ENCODE measurements around the gene SLIRP.

DNA sequence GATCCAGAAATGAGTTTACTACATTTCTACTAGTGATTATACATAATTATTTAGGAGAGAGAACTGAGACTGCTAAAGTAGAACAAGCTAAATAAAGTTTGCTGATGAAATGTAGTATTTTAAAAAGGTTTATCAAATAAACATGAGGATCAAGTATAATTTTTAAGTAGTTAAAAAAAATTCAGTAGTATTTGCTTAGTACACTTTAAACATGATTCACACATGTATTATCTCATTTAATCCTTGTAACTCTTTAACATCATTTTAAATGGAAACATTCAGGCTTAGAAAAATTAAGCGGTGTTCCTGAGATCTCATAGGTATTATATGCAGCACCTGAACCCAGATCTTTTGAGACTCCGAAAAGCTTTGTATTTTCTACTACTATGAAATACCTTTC is 44.4 kb downstream of the SLIRP start:
- TF ChIP-seq POLR2A (IDR thresholded peaks at IDR 0.05; ENCODE audit: low read length) (no peak), GATA1 (IDR thresholded peaks at IDR 0.05; ENCODE audit: low read depth, low read length) (no peak)
